RWPE1 (cell line): Measurements from ENCODE around the gene SLC35F2.
"Not testable (repeated sequence)": the region's sequence is repeated elsewhere in the genome, so short reads cannot be mapped to it uniquely, and the experiment has no call there.

ENCODE experiments used
- CTCF ChIA-PET: fragments of 350-600 bp; sonication (Branson Sonifier 250); formaldehyde crosslinking; extraction: SDS; loops from one replicate; lab custom pipeline; 2021; lab: Yijun Ruan, JAX
- POLR2A ChIA-PET: fragments of 400-600 bp; formaldehyde crosslinking; extraction: SDS; loops from one replicate; lab custom pipeline; 2020; ENCODE audit warnings: antibody characterized with exemption; ENCODE audit not compliant: low non-redundant PET; lab: Yijun Ruan, JAX
- DNase-seq: peaks from one replicate; pipeline ENCODE4 v3.0.0; 2012; ENCODE audit warnings: low spot score
- H3K27ac ChIP-seq: fragments of 450-650 bp; 2 replicates; pipeline ENCODE4 v1.5.1; 2017
- CTCF ChIP-seq: fragments of 450-650 bp; conservative IDR thresholded peaks from 2 replicates; pipeline ENCODE4 v1.5.1; 2017; ENCODE audit warnings: low read depth, mild to moderate bottlenecking

Gene SLC35F2

GRCh38 chr11:107844041-107844440 is 14.5 kb downstream of the SLC35F2 start:
- peak overlapping the region; percentile 65 for H3K27ac ChIP-seq
- POLR2A ChIA-PET, result no interaction called here
- TF ChIP-seq CTCF, result no peak
- CTCF ChIA-PET, result no interaction called here
- peak; percentile 73 for DNase-seq

- ChIA-PET POLR2A (no interaction called here), CTCF (interaction anchor here (0.6 to 1.0 kb wide), 5 partner anchors 13 to 681 kb away, joined by 3 to 10 read pairs (median 4); no protein-coding TSS in a partner anchor)
- DNase-seq, result no peak
- H3K27ac ChIP-seq, result peak overlapping the region; percentile 98
- TF ChIP-seq CTCF, result no peak
Measured at GRCh38 chr11:107842412-107843100, 16.0 kb downstream of the SLC35F2 start.

- TF ChIP-seq CTCF, result no peak
- ChIA-PET POLR2A (no interaction called here), CTCF (no interaction called here)
- peak overlapping the region; percentile 98 for H3K27ac ChIP-seq
- DNase-seq, result no peak
Measured at GRCh38 chr11:107840129-107840484, 18.5 kb downstream of the SLC35F2 start.

GRCh38 chr11:107836851-107837250 is 21.7 kb downstream of the SLC35F2 start:
- ChIA-PET POLR2A (no interaction called here), CTCF (interaction anchor here (0.7 kb wide), 1 partner anchor 16 kb away, joined by 3 read pairs; no protein-coding TSS in a partner anchor)
- TF ChIP-seq CTCF, result no peak
- no peak overlapping the region for H3K27ac ChIP-seq
- no peak for DNase-seq

GRCh38 chr11:107834995-107835394 is 23.6 kb downstream of the SLC35F2 start:
- CTCF ChIA-PET, result interaction anchor here (0.5 to 0.6 kb wide), 3 partner anchors 102 to 1152 kb away, joined by 3 to 5 read pairs (median 3); no protein-coding TSS in a partner anchor
- TF ChIP-seq CTCF, result no peak
- POLR2A ChIA-PET, result no interaction called here
- no peak for DNase-seq
- H3K27ac ChIP-seq, result no peak overlapping the region

- CTCF ChIA-PET, result not testable (repeated sequence)
- 0 out of 2 replicates have a peak overlapping the region, but pooled peaks have one; percentile 25 for H3K27ac ChIP-seq
Measured at GRCh38 chr11:107833926-107834325, 24.7 kb downstream of the SLC35F2 start.

GRCh38 chr11:107830915-107831540 is 27.6 kb downstream of the SLC35F2 start:
- ChIA-PET CTCF (interaction anchor here (0.7 kb wide), 1 partner anchor 67 kb away, joined by 3 read pairs; no protein-coding TSS in a partner anchor), POLR2A (no interaction called here)
- peak overlapping the region; percentile 76 for H3K27ac ChIP-seq

More at GRCh38 chr11:107833926-107834325, 24.7 kb downstream of the SLC35F2 start:
- POLR2A ChIA-PET, DNase-seq: not testable (repeated sequence)

More at GRCh38 chr11:107830915-107831540, 27.6 kb downstream of the SLC35F2 start:
- no peak for DNase-seq
- TF ChIP-seq CTCF, result no peak
